OCI-LY1 (cell line): ENCODE data around the gene TSC22D1.

ENCODE experiments used
- CTCF ChIP-seq: fragments of 200-600 bp; sonication (generic), shearing (Covaris generic); IDR thresholded peaks from 2 replicates; pipeline ENCODE4 v1.5.1; 2017; ENCODE audit warnings: mild to moderate bottlenecking, antibody characterized with exemption, low read length, moderate library complexity, mixed read lengths
- EZH2 ChIP-seq: fragments of 200-600 bp; sonication (generic), shearing (Covaris generic); IDR thresholded peaks from 2 replicates; pipeline ENCODE4 v1.8.0; 2017; ENCODE audit warnings: borderline replicate concordance, mixed run types, mild to moderate bottlenecking, antibody characterized with exemption, low read length, moderate library complexity, mixed read lengths

- TF ChIP-seq CTCF (no peak), EZH2 (no peak)
Observed at GRCh38 chr13:44504116-44504515, 72.0 kb downstream of the TSC22D1 start.
